ENCODE results near the gene SLC44A2. TPM values are rescaled to one million over a fixed set of nuclear protein-coding genes. Genes with fewer than 3 reads are reported as not detected.

The SLC44A2 gene
- total RNA-seq, 4 donors from 2014 or later = 86.0 to 141 (median 113) TPM

- no peak overlapping the region for H3K27ac ChIP-seq
- intact Hi-C loops (cut with DNase I) = no loop called here
- no peaks in the 10 kb centered on the region for H3K9me3 ChIP-seq
- no peak for DNase-seq
- no peak overlapping the region for H3K4me3 ChIP-seq (replicated peaks in 1 of 3)
- peaks cover 28 to 31% of the 10 kb centered on the region in 2 donors for H3K36me3 ChIP-seq
- TF ChIP-seq POLR2A (IDR thresholded peaks at IDR 0.05) (no peak), CTCF (IDR thresholded peaks at IDR 0.05) (no peak)
- no peaks in the 10 kb centered on the region for H3K27me3 ChIP-seq
- 79 to 86% methylated on average over 4 of the region's 4 CpGs for WGBS, 2 donors
- peaks cover 29 to 37% of the 10 kb centered on the region in 2 donors for H3K4me1 ChIP-seq
Measured at GRCh38 chr19:10641248-10641647, 15.9 kb downstream of the SLC44A2 start.

- H3K27me3 ChIP-seq = no peaks in the 10 kb centered on the region
- peaks cover 14 to 18% of the 10 kb centered on the region in 2 donors for H3K36me3 ChIP-seq
- 56 to 63% methylated on average over 24 to 25 of the region's 25 CpGs for WGBS, 2 donors
- intact Hi-C loops (cut with DNase I) = no loop called here
- H3K9me3 ChIP-seq = no peaks in the 10 kb centered on the region
- H3K4me3 ChIP-seq (replicated peaks in 1 of 3) = no peak overlapping the region
- H3K27ac ChIP-seq = peak overlapping the region; percentile 82 to 89 (median 83)
- DNase-seq = peak; percentile 47 to 51
- peaks cover 29 to 46% of the 10 kb centered on the region in 2 donors for H3K4me1 ChIP-seq
- TF ChIP-seq CTCF (IDR thresholded peaks at IDR 0.05) (no peak), POLR2A (IDR thresholded peaks at IDR 0.05) (no peak)
Measured at GRCh38 chr19:10642473-10643171, 17.3 kb downstream of the SLC44A2 start.

DNA sequence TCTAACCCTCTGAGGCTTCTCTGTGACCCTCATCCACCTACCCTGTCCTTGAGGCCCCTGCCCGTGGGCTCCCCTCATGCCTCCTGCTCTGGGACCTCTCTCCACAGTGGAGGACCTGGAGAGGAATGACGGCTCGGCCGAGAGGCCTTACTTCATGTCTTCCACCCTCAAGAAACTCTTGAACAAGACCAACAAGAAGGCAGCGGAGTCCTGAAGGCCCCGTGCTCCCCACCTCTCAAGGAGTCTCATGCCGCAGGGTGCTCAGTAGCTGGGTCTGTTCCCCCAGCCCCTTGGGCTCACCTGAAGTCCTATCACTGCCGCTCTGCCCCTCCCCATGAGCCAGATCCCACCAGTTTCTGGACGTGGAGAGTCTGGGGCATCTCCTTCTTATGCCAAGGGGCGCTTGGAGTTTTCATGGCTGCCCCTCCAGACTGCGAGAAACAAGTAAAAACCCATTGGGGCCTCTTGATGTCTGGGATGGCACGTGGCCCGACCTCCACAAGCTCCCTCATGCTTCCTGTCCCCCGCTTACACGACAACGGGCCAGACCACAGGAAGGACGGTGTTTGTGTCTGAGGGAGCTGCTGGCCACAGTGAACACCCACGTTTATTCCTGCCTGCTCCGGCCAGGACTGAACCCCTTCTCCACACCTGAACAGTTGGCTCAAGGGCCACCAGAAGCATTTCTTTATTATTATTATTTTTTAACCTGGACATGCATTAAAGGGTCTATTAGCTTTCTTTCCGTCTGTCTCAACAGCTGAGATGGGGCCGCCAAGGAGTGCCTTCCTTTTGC, 18.0 kb downstream of the SLC44A2 start:
- Histone ChIP-seq H3K36me3 (peaks cover 11% of the 10 kb centered on the region in 2 donors), H3K27me3 (no peaks in the 10 kb centered on the region), H3K4me3 (replicated peaks in 1 of 3) (no peak overlapping the region), H3K9me3 (no peaks in the 10 kb centered on the region), H3K27ac (peak overlapping the region; percentile 82 to 89 (median 83)), H3K4me1 (peaks cover 29 to 46% of the 10 kb centered on the region in 2 donors)
- WGBS, 2 donors = 21 to 22% methylated on average over 19 to 21 of the region's 21 CpGs
- intact Hi-C loops (cut with DNase I) = no loop called here
- DNase-seq = peak; percentile 71 to 82
- no peak for TF ChIP-seq CTCF (IDR thresholded peaks at IDR 0.05)
- TF ChIP-seq POLR2A (IDR thresholded peaks at IDR 0.05) = no peak

DNA sequence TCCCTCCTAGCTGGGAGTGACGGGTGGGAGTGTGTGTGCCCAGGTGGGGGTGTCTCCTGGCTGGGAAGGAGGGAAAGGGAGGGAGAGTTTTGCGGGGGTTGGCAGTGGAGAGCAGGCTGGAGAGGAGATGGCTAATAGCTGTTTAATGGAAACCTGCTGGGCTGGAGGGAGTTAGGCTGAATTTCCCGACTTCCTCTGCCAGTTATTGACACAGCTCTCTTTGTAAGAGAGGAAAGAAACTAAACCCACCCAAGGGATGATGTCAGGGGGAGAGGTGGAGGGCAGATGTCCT, 18.6 kb downstream of the SLC44A2 start:
- intact Hi-C loops (cut with DNase I) = loop anchor here (2.0 kb wide), 1 partner anchor 61 kb away; no protein-coding TSS in a partner anchor
- no peak for TF ChIP-seq CTCF (IDR thresholded peaks at IDR 0.05)
- TF ChIP-seq POLR2A (IDR thresholded peaks at IDR 0.05) = no peak
- WGBS, 2 donors = 8 to 9% methylated on average over 3 of the region's 3 CpGs
- Histone ChIP-seq H3K36me3 (peaks cover 9 to 11% of the 10 kb centered on the region in 2 donors), H3K27me3 (no peaks in the 10 kb centered on the region), H3K27ac (peak overlapping the region; percentile 82 to 89 (median 83)), H3K4me3 (replicated peaks in 1 of 3) (no peak overlapping the region), H3K4me1 (peaks cover 29 to 46% of the 10 kb centered on the region in 2 donors), H3K9me3 (no peaks in the 10 kb centered on the region)
- DNase-seq = peak in 1 of 2 donors; percentile 70
